HepG2 (cell line): ENCODE measurements around the gene CCR8. TPM values are rescaled to one million over a fixed set of nuclear protein-coding genes. Genes with fewer than 3 reads are reported as not detected.

ENCODE experiments used
- ATAC-seq: fragments of 200-7000 bp; cut with Tn5 transposase; 3 replicates; pipeline ENCODE4 v1.9.1; 2020; ENCODE audit warnings: mild to moderate bottlenecking, moderate library complexity
- BruUV-seq: library from RNA; stranded (reverse); fragments of 400-500 nt; replicated peaks from 2 replicates; lab custom pipeline; 2021; lab: Mats Ljungman, UMichigan
- CTCF ChIA-PET: fragments of 300-600 bp; formaldehyde crosslinking; extraction: SDS; loops from one replicate; lab custom pipeline; 2021; ENCODE audit warnings: low total read pairs, inconsistent platforms, low intra/inter-chr PET ratio; lab: Yijun Ruan, JAX
- POLR2A ChIA-PET: fragments of 350-600 bp; sonication (Branson Sonifier 250); formaldehyde crosslinking; loops from one replicate; lab custom pipeline; 2020; ENCODE audit warnings: antibody characterized with exemption, inconsistent platforms; lab: Yijun Ruan, JAX
- DNase-seq: peaks from one replicate; pipeline ENCODE4 v3.0.0-alpha.2; 2015; ENCODE audit warnings: low spot score
- FAIRE-seq: peaks from 3 replicates; lab custom pipeline; 2011; peaks lifted over from hg19 to GRCh38; lab: Jason Lieb, UNC
- H2AFZ ChIP-seq: one replicate; pipeline ENCODE4 v1.6.1; 2011; ENCODE audit warnings: low read length, inconsistent platforms
- H3K27ac ChIP-seq: fragments of 300-600 bp; 3 replicates; pipeline ENCODE4 v1.8.0; 2011; ENCODE audit warnings: mixed run types, mild to moderate bottlenecking, mixed read lengths, low read length, inconsistent platforms; ENCODE audit not compliant: insufficient read depth; ENCODE audit errors: extremely low read length
- H3K27me3 ChIP-seq, 2 experiments: fragments of 200-600 bp in 1 of 2; 2 replicates in 1 of 2; 3 replicates in 1 of 2; pipeline versions ENCODE4 v1.6.0 to v1.8.0; 2011; ENCODE audit warnings: low read length in 2 of 2, mild to moderate bottlenecking in 2 of 2, moderate library complexity in 2 of 2, inconsistent platforms in 1 of 2; ENCODE audit not compliant: insufficient read depth in 2 of 2, control insufficient read depth in 1 of 2
- H3K36me3 ChIP-seq, 2 experiments: fragments of 200-600 bp in 1 of 2; replicated peaks in 1 of 2; 2 replicates in 1 of 2; 3 replicates in 1 of 2; pipeline versions ENCODE4 v1.5.1 to v1.8.0; 2011; ENCODE audit warnings: low read length in 2 of 2, inconsistent platforms in 1 of 2; ENCODE audit not compliant: insufficient read depth in 2 of 2, control insufficient read depth in 1 of 2
- H3K4me1 ChIP-seq: 2 replicates; pipeline ENCODE4 v1.5.1; 2012; ENCODE audit warnings: low read length, inconsistent platforms; ENCODE audit not compliant: insufficient read depth
- H3K4me2 ChIP-seq: 2 replicates; pipeline ENCODE4 v1.6.0; 2011; ENCODE audit warnings: low read depth, low read length, inconsistent platforms
- H3K4me3 ChIP-seq, 3 experiments: fragments of 200-600 bp in 1 of 3; sonication (generic), shearing (Covaris generic) in 1 of 3; replicated peaks in 1 of 3; 2 replicates each; pipeline ENCODE4 v1.5.1; 2011 to 2016; ENCODE audit warnings: low read length in 3 of 3, inconsistent platforms in 2 of 3, low read depth in 2 of 3, mild to moderate bottlenecking in 2 of 3, control low read depth in 1 of 3, mixed read lengths in 1 of 3; ENCODE audit not compliant: insufficient read depth in 1 of 3
- H3K79me2 ChIP-seq: one replicate; pipeline ENCODE4 v1.6.1; 2011; ENCODE audit warnings: low read length, inconsistent platforms; ENCODE audit not compliant: insufficient read depth
- H3K9ac ChIP-seq: 2 replicates; pipeline ENCODE4 v1.6.0; 2011; ENCODE audit warnings: mild to moderate bottlenecking, low read depth, low read length, inconsistent platforms; ENCODE audit not compliant: insufficient read depth
- H3K9me3 ChIP-seq: 2 replicates; pipeline ENCODE4 v1.5.1; 2012; ENCODE audit warnings: mild to moderate bottlenecking, low read length
- H4K20me1 ChIP-seq: 2 replicates; pipeline ENCODE4 v1.6.0; 2011; ENCODE audit warnings: inconsistent platforms, mild to moderate bottlenecking, low read length, moderate library complexity; ENCODE audit not compliant: insufficient read depth
- DPF2 ChIP-seq: sonication (generic); formaldehyde crosslinking; IDR thresholded peaks from 2 replicates; pipeline ENCODE4 v1.4.0; 2020; ENCODE audit warnings: mild to moderate bottlenecking, low read depth, missing genetic modification reagents, borderline replicate concordance
- FOXO1 ChIP-seq: sonication (generic); formaldehyde crosslinking; IDR thresholded peaks from 2 replicates; pipeline ENCODE4 v1.4.0; 2020; ENCODE audit warnings: missing genetic modification reagents
- MTF1 ChIP-seq: sonication (generic); formaldehyde crosslinking; IDR thresholded peaks from 2 replicates; pipeline ENCODE4 v1.5.0; 2020; ENCODE audit warnings: missing genetic modification reagents
- NBN ChIP-seq: fragments of 450-650 bp; conservative IDR thresholded peaks from 2 replicates; pipeline ENCODE4 v1.6.1; 2017
- NPAS2 ChIP-seq: sonication (generic); formaldehyde crosslinking; IDR thresholded peaks from 2 replicates; pipeline ENCODE4 v1.8.0; 2022; ENCODE audit warnings: mild to moderate bottlenecking, missing genetic modification reagents, borderline replicate concordance
- PLRG1 ChIP-seq: fragments of 450-650 bp; conservative IDR thresholded peaks from 2 replicates; pipeline ENCODE4 v1.6.1; 2016
- RAD21 ChIP-seq: fragments of 450-650 bp; formaldehyde crosslinking; IDR thresholded peaks from 2 replicates; pipeline ENCODE4 v1.5.0; 2020; ENCODE audit warnings: mild to moderate bottlenecking
- SMC3 ChIP-seq: IDR thresholded peaks from 2 replicates; pipeline ENCODE4 v1.6.1; 2011; ENCODE audit warnings: low read length, improper control_type of control experiment
- ZKSCAN1 ChIP-seq: fragments of 150-350 bp; IDR thresholded peaks from 2 replicates; pipeline ENCODE4 v1.6.1; 2014; ENCODE audit warnings: low read length
- ZNF234 ChIP-seq: sonication (generic); formaldehyde crosslinking; conservative IDR thresholded peaks from 2 replicates; pipeline ENCODE4 v1.5.1; 2020; ENCODE audit warnings: mild to moderate bottlenecking, missing genetic modification reagents
- ZNF263 ChIP-seq: sonication (generic); formaldehyde crosslinking; IDR thresholded peaks from 2 replicates; pipeline ENCODE4 v1.4.0; 2020; ENCODE audit warnings: missing genetic modification reagents
- ZNF550 ChIP-seq: sonication (generic); formaldehyde crosslinking; IDR thresholded peaks from 2 replicates; pipeline ENCODE4 v1.4.0; 2020; ENCODE audit warnings: mild to moderate bottlenecking, missing genetic modification reagents, borderline replicate concordance
- ZNF766 ChIP-seq: sonication (generic); formaldehyde crosslinking; IDR thresholded peaks from 2 replicates; pipeline ENCODE4 v1.5.0; 2020; ENCODE audit warnings: missing genetic modification reagents, borderline replicate concordance
- ZNF782 ChIP-seq: sonication (generic); formaldehyde crosslinking; IDR thresholded peaks from 2 replicates; pipeline ENCODE4 v1.4.0; 2020; ENCODE audit warnings: missing genetic modification reagents, mild to moderate bottlenecking, borderline replicate concordance
- WGBS: methylation state at CpG from one replicate; pipeline ENCODE4 v1.1.6; 2017; ENCODE audit warnings: low lambda C conversion rate; 5-methylcytosine and 5-hydroxymethylcytosine counted together
- in situ Hi-C: cut with HindIII; loops from 2 replicates; pipeline ENCODE4 v1.10.0; 2017; ENCODE audit warnings: low pct_unique_long_range_greater_than_20kb; ENCODE audit not compliant: extremely low pct_ligation_motif_present
- intact Hi-C: fragments of 100-400 bp; cut with micrococcal nuclease; formaldehyde crosslinking; loops from one replicate; pipeline ENCODE4 v1.10.0; 2022; ENCODE audit not compliant: unreplicated experiment
- polyA plus RNA-seq, 8 experiments: library from polyadenylated mRNA; depleted of rRNA in 3 of 8; stranded (reverse) in 7 of 8; unstranded in 1 of 8; fragments of >200 nt; fragmentation: Illumina TruSeq in 4 of 8; extraction: Trizol in 4 of 8; gene quantifications; 2 replicates each; pipeline versions ENCODE4 v1.2.1 to v1.2.3, GENCODE V29; 2011 to 2016; ENCODE audit warnings: low read depth in 4 of 8, missing spikeins in 1 of 8, mixed read lengths in 1 of 8; ENCODE audit not compliant: insufficient read depth in 1 of 8
- total RNA-seq, 5 experiments: library from RNA; depleted of rRNA; stranded (reverse); fragments of >200 nt; fragmentation: Illumina TruSeq; extraction: Trizol; gene quantifications; 2 replicates each; pipeline ENCODE4 v1.2.3, GENCODE V29; 2016; ENCODE audit warnings: low read depth in 1 of 5
- TF ChIP-seq, protein P1 (sequence below): sonication (generic); formaldehyde crosslinking; conservative IDR thresholded peaks from 2 replicates; pipeline ENCODE4 v1.8.0; 2022; ENCODE audit warnings: low read depth, missing genetic modification reagents
- TF ChIP-seq, protein P2 (sequence below): sonication (generic); formaldehyde crosslinking; IDR thresholded peaks from 2 replicates; pipeline ENCODE4 v1.9.0; 2021; ENCODE audit warnings: missing genetic modification reagents, borderline replicate concordance
- TF ChIP-seq, protein P3 (sequence below): sonication (generic); formaldehyde crosslinking; IDR thresholded peaks from 2 replicates; pipeline ENCODE4 v1.8.1; 2023; ENCODE audit warnings: mild to moderate bottlenecking, moderate library complexity, missing genetic modification reagents

The CCR8 gene
- total and polyA plus RNA-seq, 2 of the 13 experiments (the other 11 are each of a cell fraction or from before 2014, with no cell fraction given) = not detected

DNA sequence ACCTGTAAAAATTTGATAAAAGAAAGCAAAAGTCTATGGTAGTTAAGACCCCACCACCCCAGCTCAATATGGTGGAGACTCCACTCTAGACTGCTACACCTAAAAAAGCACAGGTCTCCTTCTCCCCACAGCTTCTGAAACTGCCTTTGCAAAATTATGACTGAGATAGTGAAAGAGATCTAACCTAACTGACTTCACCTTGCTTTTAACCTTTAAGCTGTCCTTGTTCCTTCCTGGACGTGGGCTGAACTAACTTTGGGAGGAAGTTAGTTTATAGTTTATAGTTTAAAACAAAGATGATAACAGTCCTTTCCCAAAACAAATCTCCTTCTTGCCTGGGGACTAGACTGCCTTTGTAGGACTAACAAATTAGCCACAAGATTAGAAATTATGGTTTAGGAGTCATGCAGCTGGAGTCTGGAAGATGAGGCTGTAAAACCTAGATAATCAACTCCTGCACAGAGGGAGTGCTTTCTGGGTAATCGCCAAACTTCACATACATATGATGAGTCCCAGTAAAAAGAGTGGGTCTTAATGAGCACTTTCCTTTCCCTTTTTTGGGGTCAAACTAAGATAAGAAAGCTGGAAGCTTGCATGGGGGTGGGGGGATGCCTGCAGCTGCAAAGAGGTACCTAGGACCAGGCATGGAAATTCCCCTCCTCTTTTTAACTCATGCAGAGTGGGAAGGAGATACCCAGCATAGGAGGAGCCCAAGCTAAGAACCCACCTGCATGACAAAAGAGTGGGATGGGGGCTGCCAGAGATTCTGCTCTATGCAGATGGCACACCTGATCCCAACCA, 17.5 kb downstream of the CCR8 start (continued):
- TF ChIP-seq, protein P1, sequence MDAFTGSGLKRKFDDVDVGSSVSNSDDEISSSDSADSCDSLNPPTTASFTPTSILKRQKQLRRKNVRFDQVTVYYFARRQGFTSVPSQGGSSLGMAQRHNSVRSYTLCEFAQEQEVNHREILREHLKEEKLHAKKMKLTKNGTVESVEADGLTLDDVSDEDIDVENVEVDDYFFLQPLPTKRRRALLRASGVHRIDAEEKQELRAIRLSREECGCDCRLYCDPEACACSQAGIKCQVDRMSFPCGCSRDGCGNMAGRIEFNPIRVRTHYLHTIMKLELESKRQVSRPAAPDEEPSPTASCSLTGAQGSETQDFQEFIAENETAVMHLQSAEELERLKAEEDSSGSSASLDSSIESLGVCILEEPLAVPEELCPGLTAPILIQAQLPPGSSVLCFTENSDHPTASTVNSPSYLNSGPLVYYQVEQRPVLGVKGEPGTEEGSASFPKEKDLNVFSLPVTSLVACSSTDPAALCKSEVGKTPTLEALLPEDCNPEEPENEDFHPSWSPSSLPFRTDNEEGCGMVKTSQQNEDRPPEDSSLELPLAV (CRISPR knock-in tag) = no peak
- TF ChIP-seq MTF1 = no peak
- TF ChIP-seq NPAS2 (CRISPR knock-in tag) = no peak
- TF ChIP-seq, all 625 proteins: peak for 0

DNA sequence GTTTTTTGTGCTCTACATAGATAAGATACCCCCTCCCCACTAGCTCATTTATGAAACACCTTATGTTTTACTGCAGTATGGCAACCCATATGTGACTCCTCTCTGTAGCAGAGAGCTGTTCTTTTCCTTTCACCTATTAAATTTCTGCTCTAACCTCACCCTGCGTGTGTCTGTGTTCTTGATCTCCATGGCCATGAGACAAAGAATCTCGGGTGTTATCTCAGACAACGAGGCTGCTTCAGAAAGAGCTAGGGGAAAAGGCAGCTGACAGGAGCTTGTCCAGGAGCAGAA, 18.0 kb downstream of the CCR8 start:
- Histone ChIP-seq H3K4me2 (no peak overlapping the region), H4K20me1 (no peaks in the 10 kb centered on the region), H3K4me3 (no peak overlapping the region), H2AFZ (no peak overlapping the region), H3K79me2 (no peaks in the 10 kb centered on the region), H3K27me3 (no peaks in the 10 kb centered on the region), H3K36me3 (no peaks in the 10 kb centered on the region), H3K4me1 (peaks cover 24% of the 10 kb centered on the region), H3K9ac (no peak overlapping the region), H3K9me3 (no peaks in the 10 kb centered on the region), H3K27ac (no peak overlapping the region)
- FAIRE-seq = no peak
- ChIA-PET POLR2A (no interaction called here), CTCF (no interaction called here)
- ATAC-seq = no peak
- WGBS = 21% methylated on average over 3 of the region's 3 CpGs
- intact Hi-C loops = no loop called here
- no peak for DNase-seq
- TF ChIP-seq ZNF550 (CRISPR knock-in tag) (no peak), ZKSCAN1 (no peak), ZNF234 (CRISPR knock-in tag) (no peak), FOXO1 (CRISPR knock-in tag) (no peak), ZNF263 (CRISPR knock-in tag) (no peak), ZNF782 (CRISPR knock-in tag) (no peak), DPF2 (CRISPR knock-in tag) (no peak), SMC3 (no peak), RAD21 (no peak), ZNF766 (CRISPR knock-in tag) (no peak), PLRG1 (no peak), NBN (no peak)
- TF ChIP-seq, protein P2, sequence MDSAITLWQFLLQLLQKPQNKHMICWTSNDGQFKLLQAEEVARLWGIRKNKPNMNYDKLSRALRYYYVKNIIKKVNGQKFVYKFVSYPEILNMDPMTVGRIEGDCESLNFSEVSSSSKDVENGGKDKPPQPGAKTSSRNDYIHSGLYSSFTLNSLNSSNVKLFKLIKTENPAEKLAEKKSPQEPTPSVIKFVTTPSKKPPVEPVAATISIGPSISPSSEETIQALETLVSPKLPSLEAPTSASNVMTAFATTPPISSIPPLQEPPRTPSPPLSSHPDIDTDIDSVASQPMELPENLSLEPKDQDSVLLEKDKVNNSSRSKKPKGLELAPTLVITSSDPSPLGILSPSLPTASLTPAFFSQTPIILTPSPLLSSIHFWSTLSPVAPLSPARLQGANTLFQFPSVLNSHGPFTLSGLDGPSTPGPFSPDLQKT (CRISPR knock-in tag) = no peak
- TF ChIP-seq, protein P3, sequence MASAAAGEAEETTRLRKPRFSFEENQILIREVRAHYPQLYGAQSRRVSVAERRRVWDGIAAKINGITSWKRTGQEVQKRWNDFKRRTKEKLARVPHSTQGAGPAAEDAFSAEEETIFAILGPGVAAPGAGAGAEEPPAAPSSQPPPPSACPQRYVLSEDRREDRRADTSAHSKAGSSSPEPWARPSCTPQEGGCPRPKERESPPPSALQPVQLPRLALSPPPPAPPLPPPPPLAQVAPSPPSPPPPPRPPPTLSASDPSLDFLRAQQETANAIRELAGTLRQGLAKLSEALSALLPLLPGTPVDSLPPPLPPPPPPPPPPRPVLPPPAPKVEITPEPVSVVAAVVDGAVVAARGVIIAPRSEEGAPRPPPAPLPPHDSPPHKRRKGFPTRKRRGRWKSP (CRISPR knock-in tag) = no peak
- in situ Hi-C loops = no loop called here
- BruUV-seq = no TSS peak
